ENCODE measurements around the gene ZNF436. TPM values are rescaled to one million over a fixed set of nuclear protein-coding genes. Genes with fewer than 3 reads are reported as not detected.
"Not testable (repeated sequence)": the region's sequence is repeated elsewhere in the genome, so short reads cannot be mapped to it uniquely, and the experiment has no call there.

ZNF436 gene
- total RNA-seq, 2 experiments from 2014 or later: 5.3 to 6.6 TPM

- DNase-seq (no peak), ATAC-seq (no peak)
- no peaks in the 10 kb centered on the region for H3K4me1 Mint-ChIP-seq
- H3K27me3 Mint-ChIP-seq: no peaks in the 10 kb centered on the region
- no peaks in the 10 kb centered on the region for H3K9me3 Mint-ChIP-seq (ENCODE audit: low read depth)
- CTCF ChIA-PET: interaction anchor here (1.4 to 1.7 kb wide), 2 partner anchors 8 to 113 kb away, joined by 3 to 4 read pairs; no protein-coding TSS in a partner anchor
- no peaks in the 10 kb centered on the region for H3K36me3 Mint-ChIP-seq
- no peak overlapping the region for H3K27ac Mint-ChIP-seq
- no peak overlapping the region for H3K4me3 Mint-ChIP-seq
These were observed 14.8 kb upstream of the ZNF436 start for GRCh38 chr1:23384312-23385058.

- Mint-ChIP-seq H3K36me3 (no peaks in the 10 kb centered on the region), H3K4me1 (no peaks in the 10 kb centered on the region)
- CTCF ChIA-PET: interaction anchor here (1.1 kb wide), 1 partner anchor 19 kb away, joined by 3 read pairs; no protein-coding TSS in a partner anchor
These were observed 14.1 kb upstream of the ZNF436 start for GRCh38 chr1:23383577-23384311.

GRCh38 chr1:23381233-23381885 is 11.7 kb upstream of the ZNF436 start:
- Mint-ChIP-seq H3K36me3 (no peaks in the 10 kb centered on the region), H3K4me1 (no peaks in the 10 kb centered on the region), H3K4me3 (no peak overlapping the region), H3K27me3 (no peaks in the 10 kb centered on the region), H3K27ac (no peak overlapping the region), H3K9me3 (ENCODE audit: low read depth) (no peaks in the 10 kb centered on the region)
- DNase-seq (no peak), ATAC-seq (no peak)
- CTCF ChIA-PET: interaction anchor here (0.5 kb wide), 1 partner anchor 51 kb away, joined by 4 read pairs; no protein-coding TSS in a partner anchor

More at GRCh38 chr1:23383577-23384311, 14.1 kb upstream of the ZNF436 start:
- Mint-ChIP-seq H3K27ac (no peak overlapping the region), H3K9me3 (ENCODE audit: low read depth) (no peaks in the 10 kb centered on the region), H3K4me3 (no peak overlapping the region), H3K27me3 (no peaks in the 10 kb centered on the region)
- ATAC-seq (no peak), DNase-seq (no peak)

- no peaks in the 10 kb centered on the region for H3K9me3 Mint-ChIP-seq (ENCODE audit: low read depth)
- H3K27me3 Mint-ChIP-seq: no peaks in the 10 kb centered on the region
- H3K36me3 Mint-ChIP-seq: no peaks in the 10 kb centered on the region
- ATAC-seq: no peak
- CTCF ChIA-PET: no interaction called here
- no peak overlapping the region for H3K4me3 Mint-ChIP-seq
- no peak for DNase-seq
- H3K27ac Mint-ChIP-seq: no peak overlapping the region
- H3K4me1 Mint-ChIP-seq: no peaks in the 10 kb centered on the region
These were observed 11.1 kb upstream of the ZNF436 start for GRCh38 chr1:23380719-23381118.

GRCh38 chr1:23380236-23380635 is 10.6 kb upstream of the ZNF436 start:
- H3K27ac Mint-ChIP-seq; H3K4me3 Mint-ChIP-seq; H3K27me3 Mint-ChIP-seq; DNase-seq; CTCF ChIA-PET; ATAC-seq; H3K9me3 Mint-ChIP-seq (ENCODE audit: low read depth); H3K36me3 Mint-ChIP-seq; H3K4me1 Mint-ChIP-seq: not testable (repeated sequence)

GRCh38 chr1:23376890-23377811 is 7.5 kb upstream of the ZNF436 start:
- DNase-seq (no peak), ATAC-seq (no peak)
- H3K4me1 Mint-ChIP-seq: no peaks in the 10 kb centered on the region
- H3K27me3 Mint-ChIP-seq: no peaks in the 10 kb centered on the region
- H3K27ac Mint-ChIP-seq: no peak overlapping the region
- H3K4me3 Mint-ChIP-seq: no peak overlapping the region
- no peaks in the 10 kb centered on the region for H3K36me3 Mint-ChIP-seq
- H3K9me3 Mint-ChIP-seq (ENCODE audit: low read depth): no peaks in the 10 kb centered on the region
- CTCF ChIA-PET: interaction anchor here (1.1 kb wide), 1 partner anchor 8 kb away, joined by 3 read pairs; no protein-coding TSS in a partner anchor

- DNase-seq; H3K27ac Mint-ChIP-seq; H3K27me3 Mint-ChIP-seq; CTCF ChIA-PET; H3K9me3 Mint-ChIP-seq (ENCODE audit: low read depth); ATAC-seq; H3K36me3 Mint-ChIP-seq; H3K4me3 Mint-ChIP-seq: not testable (repeated sequence)
- peaks cover 16% of the 10 kb centered on the region for H3K4me1 Mint-ChIP-seq
These were observed 4.6 kb upstream of the ZNF436 start for GRCh38 chr1:23374079-23374735.

- Mint-ChIP-seq H3K27ac (no peak overlapping the region), H3K4me3 (no peak overlapping the region), H3K4me1 (peaks cover 22% of the 10 kb centered on the region), H3K36me3 (peaks cover 4% of the 10 kb centered on the region), H3K9me3 (ENCODE audit: low read depth) (no peaks in the 10 kb centered on the region), H3K27me3 (no peaks in the 10 kb centered on the region)
- ATAC-seq (no peak), DNase-seq (no peak)
- CTCF ChIA-PET: interaction anchor here (2.7 kb wide), 1 partner anchor 31 kb away, joined by 11 read pairs; no protein-coding TSS in a partner anchor
These were observed 2.6 kb upstream of the ZNF436 start for GRCh38 chr1:23371987-23372880.

GRCh38 chr1:23370709-23371584 is 1.3 kb upstream of the ZNF436 start:
- no peak for DNase-seq
- peaks cover 6% of the 10 kb centered on the region for H3K9me3 Mint-ChIP-seq (ENCODE audit: low read depth)
- CTCF ChIA-PET: interaction anchor here (2.7 kb wide), 1 partner anchor 33 kb away, joined by 11 read pairs; no protein-coding TSS in a partner anchor
- no peak overlapping the region for H3K27ac Mint-ChIP-seq
- H3K36me3 Mint-ChIP-seq: peaks cover 15% of the 10 kb centered on the region
- ATAC-seq: no peak
- H3K4me3 Mint-ChIP-seq: no peak overlapping the region
- H3K4me1 Mint-ChIP-seq: peaks cover 30% of the 10 kb centered on the region
- H3K27me3 Mint-ChIP-seq: no peaks in the 10 kb centered on the region

GRCh38 chr1:23370330-23370708 is 683 bp upstream of the ZNF436 start:
- Mint-ChIP-seq H3K36me3 (peaks cover 20% of the 10 kb centered on the region), H3K27ac (peak overlapping the region; percentile 66), H3K9me3 (ENCODE audit: low read depth) (peaks cover 6% of the 10 kb centered on the region), H3K27me3 (no peaks in the 10 kb centered on the region), H3K4me1 (peaks cover 30% of the 10 kb centered on the region), H3K4me3 (peak overlapping the region; percentile 91)
- ATAC-seq (no peak), DNase-seq (no peak)
- CTCF ChIA-PET: interaction anchor here (2.7 kb wide), 1 partner anchor 33 kb away, joined by 11 read pairs; no protein-coding TSS in a partner anchor
